ENCODE data around the gene RBMS1. TPM values are rescaled to one million over a fixed set of nuclear protein-coding genes. Genes with fewer than 3 reads are reported as not detected.
A peak's percentile ranks its signal among the peaks of the same experiment; 100 is the strongest.

The RBMS1 gene
- total and polyA plus RNA-seq, 4 donors, result 49.5 to 215 (median 76.3) TPM

DNA sequence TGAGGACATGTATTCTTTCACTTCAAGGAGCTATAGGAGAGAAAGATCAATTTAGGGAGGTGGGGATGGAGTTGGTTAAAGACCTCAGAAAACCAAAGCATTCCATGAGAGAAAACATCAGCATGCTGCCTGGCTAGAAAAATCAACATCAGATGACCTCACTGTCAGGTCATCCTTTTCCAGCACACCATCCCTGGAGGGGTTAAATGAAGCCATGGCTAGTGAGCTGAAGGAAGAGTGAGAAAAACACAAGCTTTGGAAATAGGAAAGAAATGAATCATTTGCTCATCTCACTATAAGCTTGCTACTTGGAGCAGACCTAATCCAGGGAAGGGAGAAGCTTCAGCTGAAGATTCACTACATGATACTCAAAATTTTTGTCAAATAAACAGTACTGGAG is 184.0 kb downstream of the RBMS1 start:
- Histone ChIP-seq H3K9ac (ENCODE audit: insufficient read depth in 1 of 2, low read length in 2 of 2) (no peak overlapping the region), H3K27me3 (ENCODE audit: control insufficient read depth in 3 of 3, insufficient read depth in 3 of 3, low read length in 2 of 3) (no peaks in the 10 kb centered on the region), H3K9me3 (ENCODE audit: control insufficient read depth in 4 of 4, insufficient read depth in 3 of 4, low read length in 3 of 4) (no peaks in the 10 kb centered on the region), H3K4me3 (no peak overlapping the region), H3K27ac (ENCODE audit: low read depth in 1 of 2, low read length in 1 of 2) (no peak overlapping the region), H3K4me1 (ENCODE audit: control insufficient read depth in 5 of 5, insufficient read depth in 5 of 5, low read length in 5 of 5) (peaks cover 0 to 31% (median 11%) of the 10 kb centered on the region in 5 donors), H3K36me3 (ENCODE audit: control insufficient read depth in 4 of 4, insufficient read depth in 4 of 4, low read length in 4 of 4) (peaks cover 6 to 11% (median 10%) of the 10 kb centered on the region in 4 donors)
- ATAC-seq (ENCODE audit: insufficient read depth, low FRiP score) (no peak), DNase-seq (no peak)
- TF ChIP-seq, protein P1, sequence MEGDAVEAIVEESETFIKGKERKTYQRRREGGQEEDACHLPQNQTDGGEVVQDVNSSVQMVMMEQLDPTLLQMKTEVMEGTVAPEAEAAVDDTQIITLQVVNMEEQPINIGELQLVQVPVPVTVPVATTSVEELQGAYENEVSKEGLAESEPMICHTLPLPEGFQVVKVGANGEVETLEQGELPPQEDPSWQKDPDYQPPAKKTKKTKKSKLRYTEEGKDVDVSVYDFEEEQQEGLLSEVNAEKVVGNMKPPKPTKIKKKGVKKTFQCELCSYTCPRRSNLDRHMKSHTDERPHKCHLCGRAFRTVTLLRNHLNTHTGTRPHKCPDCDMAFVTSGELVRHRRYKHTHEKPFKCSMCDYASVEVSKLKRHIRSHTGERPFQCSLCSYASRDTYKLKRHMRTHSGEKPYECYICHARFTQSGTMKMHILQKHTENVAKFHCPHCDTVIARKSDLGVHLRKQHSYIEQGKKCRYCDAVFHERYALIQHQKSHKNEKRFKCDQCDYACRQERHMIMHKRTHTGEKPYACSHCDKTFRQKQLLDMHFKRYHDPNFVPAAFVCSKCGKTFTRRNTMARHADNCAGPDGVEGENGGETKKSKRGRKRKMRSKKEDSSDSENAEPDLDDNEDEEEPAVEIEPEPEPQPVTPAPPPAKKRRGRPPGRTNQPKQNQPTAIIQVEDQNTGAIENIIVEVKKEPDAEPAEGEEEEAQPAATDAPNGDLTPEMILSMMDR (IDR thresholded peaks at IDR 0.05; ENCODE audit: control extremely low read depth, extremely low read depth), result no peak

DNA sequence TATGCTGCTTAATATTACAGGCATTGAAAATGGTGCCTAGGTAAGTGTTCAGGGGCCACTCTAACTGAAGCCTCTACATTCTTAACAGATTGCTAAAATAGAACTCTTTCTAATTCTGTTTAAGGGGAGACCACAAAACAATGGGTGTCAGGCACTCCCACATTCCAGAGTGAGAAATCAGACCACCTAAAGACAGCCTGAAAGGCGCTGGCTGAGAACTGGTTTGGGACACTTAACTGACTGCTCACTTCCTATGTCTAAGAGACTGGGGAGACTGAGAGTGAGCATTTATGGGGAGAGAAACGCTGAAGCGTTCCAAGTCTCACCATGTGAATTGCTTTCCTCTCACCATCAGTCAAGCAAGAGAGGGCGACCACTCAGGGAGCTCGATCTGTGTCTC is 184.7 kb downstream of the RBMS1 start:
- peak overlapping the region in 1 of 2 donors; percentile 17 for H3K27ac ChIP-seq (ENCODE audit: low read depth in 1 of 2, low read length in 1 of 2)
- WGBS, 2 donors, result 88 to 90% methylated on average over 5 of the region's 5 CpGs

DNA sequence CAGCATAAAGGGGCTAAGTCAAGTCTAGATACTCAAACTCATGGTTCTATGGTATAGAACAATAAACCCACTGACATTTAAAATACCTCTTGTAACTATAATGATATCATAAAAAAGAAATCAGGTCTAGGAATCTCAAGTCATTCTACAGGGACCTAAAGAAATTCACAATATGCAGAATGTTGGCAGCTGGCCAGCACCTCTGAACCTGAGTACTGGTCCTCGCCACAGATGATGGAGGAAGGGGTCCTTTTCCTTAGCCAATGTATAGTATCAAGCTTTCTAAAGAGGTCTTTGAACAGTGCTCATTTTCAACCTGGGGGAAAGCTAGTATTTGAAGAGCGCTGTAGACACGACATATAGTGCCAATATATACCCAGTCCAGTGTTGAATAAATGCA is 185.1 kb downstream of the RBMS1 start:
- no peak overlapping the region for H3K9ac ChIP-seq (ENCODE audit: insufficient read depth in 1 of 2, low read length in 2 of 2)

More for the DNA sequence above, 184.7 kb downstream of the RBMS1 start:
- ATAC-seq (ENCODE audit: insufficient read depth, low FRiP score) (no peak), DNase-seq (no peak)
- peaks cover 0 to 35% (median 11%) of the 10 kb centered on the region in 5 donors for H3K4me1 ChIP-seq (ENCODE audit: control insufficient read depth in 5 of 5, insufficient read depth in 5 of 5, low read length in 5 of 5)
- H3K27me3 ChIP-seq (ENCODE audit: control insufficient read depth in 3 of 3, insufficient read depth in 3 of 3, low read length in 2 of 3), result no peaks in the 10 kb centered on the region
- H3K36me3 ChIP-seq (ENCODE audit: control insufficient read depth in 4 of 4, insufficient read depth in 4 of 4, low read length in 4 of 4), result peaks cover 6 to 11% (median 10%) of the 10 kb centered on the region in 4 donors
- TF ChIP-seq, protein P1 (IDR thresholded peaks at IDR 0.05; ENCODE audit: control extremely low read depth, extremely low read depth), result no peak
- H3K9ac ChIP-seq (ENCODE audit: insufficient read depth in 1 of 2, low read length in 2 of 2), result no peak overlapping the region
- no peak overlapping the region for H3K4me3 ChIP-seq
- no peaks in the 10 kb centered on the region for H3K9me3 ChIP-seq (ENCODE audit: control insufficient read depth in 4 of 4, insufficient read depth in 3 of 4, low read length in 3 of 4)

More for the DNA sequence above, 185.1 kb downstream of the RBMS1 start:
- H3K4me3 ChIP-seq, result no peak overlapping the region
- 93 to 96% methylated on average over 3 of the region's 3 CpGs for WGBS, 2 donors
- peaks cover 0 to 40% (median 11%) of the 10 kb centered on the region in 5 donors for H3K4me1 ChIP-seq (ENCODE audit: control insufficient read depth in 5 of 5, insufficient read depth in 5 of 5, low read length in 5 of 5)
- no peak for DNase-seq
- H3K9me3 ChIP-seq (ENCODE audit: control insufficient read depth in 4 of 4, insufficient read depth in 3 of 4, low read length in 3 of 4), result no peaks in the 10 kb centered on the region
- TF ChIP-seq, protein P1 (IDR thresholded peaks at IDR 0.05; ENCODE audit: control extremely low read depth, extremely low read depth), result no peak
- no peaks in the 10 kb centered on the region for H3K27me3 ChIP-seq (ENCODE audit: control insufficient read depth in 3 of 3, insufficient read depth in 3 of 3, low read length in 2 of 3)
- H3K27ac ChIP-seq (ENCODE audit: low read depth in 1 of 2, low read length in 1 of 2), result no peak overlapping the region
- H3K36me3 ChIP-seq (ENCODE audit: control insufficient read depth in 4 of 4, insufficient read depth in 4 of 4, low read length in 4 of 4), result peaks cover 6 to 11% (median 10%) of the 10 kb centered on the region in 4 donors
- no peak for ATAC-seq (ENCODE audit: insufficient read depth, low FRiP score)

Data from lung (tissue), 12 donors.